ENCODE results near the gene CHL1.
A peak's percentile ranks its signal among the peaks of the same experiment; 100 is the strongest.

CHL1 gene

DNA sequence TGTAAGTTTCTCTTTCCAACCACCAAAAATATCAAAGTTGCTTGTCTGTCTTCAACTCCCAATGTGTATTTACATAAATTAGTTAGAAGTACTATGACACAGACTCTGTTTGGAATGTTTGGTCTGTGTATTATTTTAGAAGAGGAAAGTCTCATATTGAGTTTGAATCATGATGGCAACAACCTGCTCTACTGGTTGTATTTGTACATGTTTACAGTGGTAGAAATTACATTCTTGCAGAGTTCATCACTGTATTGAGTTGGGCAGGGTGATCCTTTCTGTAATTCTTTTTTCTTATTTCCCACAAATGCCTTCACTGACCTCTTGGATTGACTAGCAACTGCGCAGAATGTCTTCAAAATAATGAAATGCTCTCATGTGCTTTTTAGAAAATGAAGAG, 149.6 kb downstream of the CHL1 start:
- no peak for DNase-seq (ENCODE audit: low read depth)
- H3K4me3 ChIP-seq (ENCODE audit: low read depth, low read length): no peak overlapping the region
- TF ChIP-seq, protein P1, sequence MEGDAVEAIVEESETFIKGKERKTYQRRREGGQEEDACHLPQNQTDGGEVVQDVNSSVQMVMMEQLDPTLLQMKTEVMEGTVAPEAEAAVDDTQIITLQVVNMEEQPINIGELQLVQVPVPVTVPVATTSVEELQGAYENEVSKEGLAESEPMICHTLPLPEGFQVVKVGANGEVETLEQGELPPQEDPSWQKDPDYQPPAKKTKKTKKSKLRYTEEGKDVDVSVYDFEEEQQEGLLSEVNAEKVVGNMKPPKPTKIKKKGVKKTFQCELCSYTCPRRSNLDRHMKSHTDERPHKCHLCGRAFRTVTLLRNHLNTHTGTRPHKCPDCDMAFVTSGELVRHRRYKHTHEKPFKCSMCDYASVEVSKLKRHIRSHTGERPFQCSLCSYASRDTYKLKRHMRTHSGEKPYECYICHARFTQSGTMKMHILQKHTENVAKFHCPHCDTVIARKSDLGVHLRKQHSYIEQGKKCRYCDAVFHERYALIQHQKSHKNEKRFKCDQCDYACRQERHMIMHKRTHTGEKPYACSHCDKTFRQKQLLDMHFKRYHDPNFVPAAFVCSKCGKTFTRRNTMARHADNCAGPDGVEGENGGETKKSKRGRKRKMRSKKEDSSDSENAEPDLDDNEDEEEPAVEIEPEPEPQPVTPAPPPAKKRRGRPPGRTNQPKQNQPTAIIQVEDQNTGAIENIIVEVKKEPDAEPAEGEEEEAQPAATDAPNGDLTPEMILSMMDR (IDR thresholded peaks at IDR 0.05; ENCODE audit: control insufficient read depth, extremely low read depth, insufficient read depth): no peak

DNA sequence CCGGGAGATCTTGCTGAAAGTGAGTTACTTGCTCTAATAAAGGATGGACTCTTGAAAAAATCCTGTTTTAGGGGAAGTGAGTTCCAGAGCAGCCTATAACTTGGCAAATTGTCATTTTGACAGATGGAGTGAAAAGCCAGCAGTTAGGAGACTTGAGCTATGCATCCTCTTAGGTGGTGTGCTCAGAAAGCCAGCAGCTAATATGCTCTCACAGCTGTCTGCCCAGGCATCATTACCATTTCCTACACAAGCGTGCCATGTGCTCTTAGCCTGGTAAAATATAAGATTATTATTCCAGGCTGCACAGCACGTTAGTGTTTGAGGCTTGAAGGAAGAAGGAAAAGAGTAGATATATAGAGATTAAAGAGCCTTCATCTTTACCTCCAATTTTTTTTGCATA, 151.0 kb downstream of the CHL1 start:
- no peak overlapping the region for H3K4me3 ChIP-seq (ENCODE audit: low read depth, low read length)
- no peak for DNase-seq (ENCODE audit: low read depth)
- TF ChIP-seq, protein P1 (IDR thresholded peaks at IDR 0.05; ENCODE audit: control insufficient read depth, extremely low read depth, insufficient read depth): no peak

DNA sequence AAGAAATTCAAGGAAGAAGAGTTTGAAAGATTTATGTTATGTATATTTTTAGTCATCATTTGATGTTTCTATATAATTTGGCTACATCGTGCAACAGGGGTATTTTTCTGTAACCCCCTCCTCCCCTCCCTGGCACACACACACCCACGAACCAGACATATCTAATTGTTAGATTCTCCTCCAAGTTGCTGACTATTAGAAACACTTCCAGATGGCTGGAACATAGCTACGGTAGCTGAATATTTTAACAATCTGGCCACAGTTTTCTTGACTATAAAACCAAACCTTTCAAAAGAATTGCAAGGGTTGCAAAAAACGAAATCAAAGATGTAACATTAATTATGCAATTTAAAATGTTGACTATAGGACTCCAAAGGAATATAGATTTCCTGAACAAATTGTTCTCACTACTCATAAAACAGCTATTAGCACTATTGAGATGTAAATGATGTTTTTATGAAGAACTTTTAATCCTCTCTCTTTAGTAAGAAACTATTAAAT, 154.4 kb downstream of the CHL1 start:
- H3K4me3 ChIP-seq (ENCODE audit: low read depth, low read length): no peak overlapping the region
- no peak for DNase-seq (ENCODE audit: low read depth)
- TF ChIP-seq, protein P1 (IDR thresholded peaks at IDR 0.05; ENCODE audit: control insufficient read depth, extremely low read depth, insufficient read depth): no peak

DNA sequence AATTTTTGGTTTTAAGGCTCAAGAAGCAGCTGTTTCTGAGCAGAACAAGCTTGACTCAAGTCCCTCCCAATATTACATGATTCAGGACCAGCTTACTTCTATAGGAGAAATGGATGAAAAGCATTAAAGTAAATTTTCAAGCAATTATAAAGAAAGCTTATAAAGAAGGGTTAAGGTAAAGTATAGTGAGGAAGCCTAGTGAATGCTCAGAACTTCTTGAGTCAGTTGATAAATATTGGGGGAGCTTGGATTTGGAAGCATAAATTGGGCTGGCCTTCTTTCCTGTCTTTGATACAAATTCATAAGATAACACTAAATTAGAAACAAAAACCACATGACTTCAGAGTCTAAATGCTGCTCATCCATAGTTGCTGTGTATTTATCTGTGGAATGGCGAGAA, 156.0 kb downstream of the CHL1 start:
- DNase-seq (ENCODE audit: low read depth): no peak
- no peak overlapping the region for H3K4me3 ChIP-seq (ENCODE audit: low read depth, low read length)
- TF ChIP-seq, protein P1 (IDR thresholded peaks at IDR 0.05; ENCODE audit: control insufficient read depth, extremely low read depth, insufficient read depth): no peak

DNA sequence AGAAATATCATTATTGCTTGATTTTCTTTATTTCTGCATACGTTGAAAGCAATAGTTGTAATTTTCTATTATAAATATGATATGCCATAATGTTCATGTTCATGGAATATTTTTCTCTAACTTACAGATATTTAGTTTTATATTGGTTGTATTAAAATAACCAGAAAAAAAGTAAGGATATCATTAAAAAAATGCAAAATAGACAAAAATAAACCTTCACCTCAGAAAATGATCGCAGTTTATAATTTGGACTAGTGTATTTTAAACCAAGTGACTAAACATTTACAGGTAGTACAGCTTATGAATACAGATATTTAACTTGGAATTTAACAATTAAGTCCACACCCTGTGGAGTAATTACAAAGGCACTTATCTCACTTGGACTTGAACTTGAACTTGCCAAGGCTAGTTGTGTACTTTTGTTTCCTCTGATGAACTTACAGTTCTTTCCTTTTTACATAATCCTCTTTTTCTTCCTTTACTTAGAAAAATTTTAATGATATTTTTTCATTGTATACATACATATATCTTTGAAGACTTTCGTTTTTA, 156.7 kb downstream of the CHL1 start:
- DNase-seq (ENCODE audit: low read depth): no peak
- TF ChIP-seq, protein P1 (IDR thresholded peaks at IDR 0.05; ENCODE audit: control insufficient read depth, extremely low read depth, insufficient read depth): no peak

DNA sequence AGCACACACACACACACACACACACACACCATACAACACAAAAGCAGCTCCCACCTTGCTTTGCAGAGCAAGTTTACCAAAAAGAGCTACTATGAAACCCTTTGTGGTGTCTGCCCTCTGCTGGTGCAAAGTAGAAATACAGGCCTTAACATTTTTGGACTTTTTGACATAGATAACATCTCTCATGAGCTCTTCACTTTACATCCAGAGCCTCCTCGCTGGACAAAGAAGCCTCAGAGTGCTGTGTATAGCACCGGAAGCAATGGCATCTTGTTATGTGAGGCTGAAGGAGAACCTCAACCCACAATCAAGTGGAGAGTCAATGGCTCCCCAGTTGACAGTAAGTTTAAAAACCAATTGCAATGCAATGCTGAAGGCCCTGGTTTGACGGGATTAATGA, 157.9 kb downstream of the CHL1 start:
- TF ChIP-seq, protein P1 (IDR thresholded peaks at IDR 0.05; ENCODE audit: control insufficient read depth, extremely low read depth, insufficient read depth): peak; percentile 66
- no peak overlapping the region for H3K4me3 ChIP-seq (ENCODE audit: low read depth, low read length)
- DNase-seq (ENCODE audit: low read depth): peak; percentile 36

More for the DNA sequence above, 156.7 kb downstream of the CHL1 start:
- no peak overlapping the region for H3K4me3 ChIP-seq (ENCODE audit: low read depth, low read length)

DNA sequence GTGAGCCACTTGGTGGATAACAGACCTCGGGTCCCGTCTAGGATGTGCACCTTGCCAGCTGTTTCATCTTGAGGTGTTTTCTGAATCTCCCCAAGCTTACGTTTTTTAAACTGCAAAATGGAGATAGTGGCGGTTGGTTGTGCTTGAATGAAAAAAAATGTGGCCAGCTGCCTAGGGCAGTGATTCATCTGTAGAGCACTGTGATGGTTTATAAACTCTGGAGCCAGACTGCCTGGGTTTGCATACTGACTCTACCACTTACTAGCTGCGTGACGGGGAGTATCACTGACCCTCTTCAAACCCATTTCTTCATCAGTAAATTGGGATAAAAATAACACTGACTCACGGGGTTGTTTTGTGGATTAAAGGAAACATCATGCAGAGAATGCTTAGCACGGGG, 159.1 kb downstream of the CHL1 start:
- TF ChIP-seq, protein P1 (IDR thresholded peaks at IDR 0.05; ENCODE audit: control insufficient read depth, extremely low read depth, insufficient read depth): no peak
- DNase-seq (ENCODE audit: low read depth): no peak

More for the DNA sequence above, 159.1 kb downstream of the CHL1 start:
- no peak overlapping the region for H3K4me3 ChIP-seq (ENCODE audit: low read depth, low read length)
